GM19099 (cell line): ENCODE measurements around the gene HDLBP.

ENCODE experiments used
- POLR2A ChIP-seq: IDR thresholded peaks from 3 replicates; pipeline ENCODE4 v1.6.1; 2011; ENCODE audit warnings: low read depth; ENCODE audit not compliant: insufficient read length; ENCODE audit errors: extremely low read depth

Gene HDLBP

DNA sequence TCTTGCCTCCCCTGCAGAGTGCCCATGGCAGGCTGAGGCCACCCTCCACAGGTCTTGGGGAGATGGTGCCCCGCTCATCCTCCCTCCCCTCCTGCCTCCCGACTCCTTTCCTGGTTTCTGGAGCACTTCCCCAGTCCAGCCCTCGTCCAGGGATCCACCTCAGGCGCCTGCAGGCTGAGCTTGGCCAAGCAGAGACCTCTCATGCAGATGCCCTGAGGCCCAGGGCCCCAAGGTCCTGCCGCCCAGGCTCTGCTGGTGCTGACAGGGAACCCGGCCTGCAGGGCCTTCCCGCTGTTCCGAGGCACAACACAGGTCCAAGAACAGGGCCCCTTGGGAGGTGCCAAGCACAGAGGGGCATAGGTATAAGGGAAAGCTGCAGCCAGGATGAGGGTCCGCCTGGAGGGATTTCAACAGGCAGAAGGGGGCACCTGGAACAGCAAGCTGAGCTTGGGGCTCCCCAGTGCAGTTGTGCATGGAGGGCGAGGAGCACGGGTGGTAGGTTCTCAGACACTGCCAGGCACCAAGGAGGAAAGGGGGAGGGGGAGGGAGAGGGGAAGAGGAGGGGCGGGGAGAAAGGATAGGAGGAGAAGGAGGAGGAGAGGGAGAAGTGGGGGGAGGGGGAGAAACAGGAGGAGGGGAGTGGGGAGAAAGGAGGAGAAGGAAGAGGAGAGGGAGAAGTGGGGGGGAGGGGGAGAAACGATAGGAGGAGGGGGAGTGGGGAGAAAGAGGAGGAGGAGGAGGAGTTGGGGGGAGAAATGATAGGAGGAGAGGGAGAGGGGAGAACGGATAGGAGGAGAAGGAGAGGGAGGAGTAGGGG lies 128.2 kb downstream of the HDLBP start:
- no peak for TF ChIP-seq POLR2A

DNA sequence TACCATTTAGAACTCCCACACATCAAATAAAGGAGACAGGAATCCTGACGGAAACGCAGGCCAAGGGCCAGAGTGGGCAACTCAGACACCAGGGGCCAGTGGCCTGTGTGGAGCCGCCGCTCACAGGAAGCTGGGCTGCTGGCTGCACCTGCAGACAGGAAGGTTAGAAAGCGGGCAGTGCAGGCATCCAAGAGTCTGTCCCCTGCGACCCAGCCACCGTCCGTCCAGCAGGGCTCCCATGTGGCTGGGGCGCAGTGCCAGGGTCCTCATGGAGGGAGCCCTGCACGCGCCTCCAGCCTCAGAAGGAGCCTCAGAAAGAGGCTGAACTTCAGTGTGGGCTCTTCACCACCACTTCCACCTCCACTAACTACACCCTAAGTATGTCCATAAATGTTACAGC lies 129.5 kb downstream of the HDLBP start:
- TF ChIP-seq POLR2A = no peak

DNA sequence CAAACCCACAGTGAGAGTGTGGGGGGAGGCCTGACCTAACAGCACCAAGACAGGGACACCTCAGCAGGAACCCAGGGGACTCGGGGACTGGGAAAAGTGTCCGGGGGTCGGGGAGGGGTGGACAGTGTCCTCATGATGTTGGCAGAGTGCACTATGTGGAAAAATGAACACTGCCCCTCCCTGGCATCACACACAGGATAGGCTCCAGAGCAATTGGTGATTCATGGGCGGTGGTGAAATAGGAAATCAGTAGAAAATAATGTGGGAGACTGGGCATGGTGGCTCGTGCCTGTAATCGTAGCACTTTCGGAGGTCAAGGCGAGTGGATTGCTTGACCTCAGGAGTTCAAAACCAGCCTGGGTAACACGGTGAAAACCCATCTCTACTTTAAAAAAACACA lies 130.6 kb downstream of the HDLBP start:
- TF ChIP-seq POLR2A = no peak

DNA sequence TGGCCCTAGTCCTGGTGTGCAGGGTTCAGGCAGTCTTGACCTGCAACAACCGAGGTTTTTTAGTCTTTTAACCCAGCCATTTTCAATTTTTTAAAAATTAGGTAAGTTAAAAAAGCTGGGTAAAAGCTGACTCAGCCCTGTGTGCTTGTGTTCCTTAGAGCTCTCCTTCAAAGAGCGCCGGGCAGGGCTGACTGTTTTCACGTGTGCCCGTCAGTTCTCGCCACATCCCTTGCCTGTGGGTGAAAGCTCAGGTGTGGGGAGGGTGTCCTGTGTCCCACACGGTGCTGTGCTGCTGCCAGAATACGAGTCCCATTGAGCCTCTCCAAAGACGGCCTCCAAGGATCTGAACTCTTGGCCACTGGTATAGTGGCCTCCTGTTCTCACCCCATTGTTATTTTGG lies 132.3 kb downstream of the HDLBP start:
- no peak for TF ChIP-seq POLR2A

DNA sequence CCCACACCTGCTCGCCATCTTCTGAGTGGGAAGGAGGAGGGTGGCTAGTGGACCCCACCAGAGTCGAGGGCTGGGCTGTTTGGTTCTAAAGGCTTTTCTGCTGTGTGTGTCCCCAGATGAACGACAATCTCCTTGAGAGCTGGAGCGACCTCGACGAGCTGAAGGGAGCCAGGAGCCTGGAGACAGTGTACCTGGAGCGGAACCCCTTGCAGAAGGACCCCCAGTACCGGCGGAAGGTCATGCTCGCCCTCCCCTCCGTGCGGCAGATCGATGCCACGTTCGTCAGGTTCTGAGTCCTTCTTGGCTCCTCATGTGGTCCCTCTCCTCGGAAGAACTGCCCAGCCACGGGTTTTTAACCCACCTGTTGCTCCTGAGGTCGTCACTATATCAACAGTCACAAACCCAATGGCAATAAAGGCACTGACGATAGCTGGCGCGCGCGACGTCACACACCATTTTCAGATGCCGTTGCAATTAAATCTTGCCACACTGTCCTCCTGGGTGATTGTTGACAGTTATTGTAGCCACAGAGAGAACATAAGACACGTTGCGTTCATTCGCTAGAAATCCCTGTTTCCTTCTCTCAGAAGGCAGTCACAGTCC lies 132.8 kb downstream of the HDLBP start:
- no peak for TF ChIP-seq POLR2A

DNA sequence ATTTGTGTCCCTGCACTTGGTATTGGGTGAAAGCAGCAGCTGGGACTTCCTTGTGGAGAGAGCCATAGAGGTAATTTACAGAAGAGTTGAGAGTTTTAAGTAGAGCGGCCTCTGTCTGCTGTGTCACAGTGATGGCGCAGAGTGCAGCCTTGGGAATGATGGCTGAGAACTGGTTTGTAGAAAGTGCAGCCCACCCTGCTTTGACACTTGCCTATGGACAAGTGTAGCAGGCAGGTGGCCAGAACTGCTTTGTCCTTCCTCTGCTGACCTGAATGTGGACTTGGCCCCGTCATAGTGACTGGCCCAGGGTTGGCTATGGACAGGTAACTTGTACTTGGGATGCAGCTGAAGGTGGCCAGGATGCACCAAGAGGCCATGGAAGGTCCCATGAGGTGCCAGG lies 133.3 kb downstream of the HDLBP start:
- TF ChIP-seq POLR2A = no peak

DNA sequence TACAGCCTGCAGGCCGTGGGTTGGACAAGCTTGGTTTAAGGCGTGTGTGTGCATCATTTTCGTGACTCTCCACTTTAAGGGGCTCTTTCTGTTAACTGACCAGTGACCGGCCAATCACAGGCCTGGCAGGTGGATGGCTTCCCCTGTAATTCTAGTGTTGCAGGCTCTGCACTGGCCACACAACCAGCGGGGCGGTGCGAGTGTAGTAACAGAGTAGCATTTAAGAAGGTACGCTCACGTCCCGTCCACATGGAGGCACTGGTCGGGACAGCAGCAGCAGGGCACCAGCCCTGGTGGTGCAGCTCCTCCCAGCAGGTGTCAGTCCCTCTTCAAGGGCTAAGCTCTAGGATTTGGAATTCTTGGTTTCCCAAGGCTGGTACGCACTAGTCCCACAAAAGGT lies 135.0 kb downstream of the HDLBP start:
- no peak for TF ChIP-seq POLR2A

DNA sequence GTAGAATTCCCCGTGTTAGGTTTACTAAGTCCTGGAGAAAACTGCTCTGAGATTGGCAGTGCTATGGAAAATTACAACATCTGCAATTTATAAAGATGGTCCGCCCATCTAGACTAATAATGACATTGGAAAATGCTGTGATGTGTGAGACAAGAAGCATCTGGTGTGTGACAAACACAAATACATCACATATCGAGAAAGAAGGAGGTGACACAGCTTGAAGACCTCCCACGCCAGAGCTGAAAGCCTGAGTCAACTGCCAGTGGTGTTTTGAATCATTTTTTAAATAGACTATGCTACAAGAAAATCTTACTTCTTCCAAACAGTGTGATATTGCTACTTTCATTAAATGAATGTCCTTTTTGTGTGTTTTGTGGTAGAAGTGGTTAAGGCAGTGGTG lies 135.6 kb downstream of the HDLBP start:
- TF ChIP-seq POLR2A = no peak

DNA sequence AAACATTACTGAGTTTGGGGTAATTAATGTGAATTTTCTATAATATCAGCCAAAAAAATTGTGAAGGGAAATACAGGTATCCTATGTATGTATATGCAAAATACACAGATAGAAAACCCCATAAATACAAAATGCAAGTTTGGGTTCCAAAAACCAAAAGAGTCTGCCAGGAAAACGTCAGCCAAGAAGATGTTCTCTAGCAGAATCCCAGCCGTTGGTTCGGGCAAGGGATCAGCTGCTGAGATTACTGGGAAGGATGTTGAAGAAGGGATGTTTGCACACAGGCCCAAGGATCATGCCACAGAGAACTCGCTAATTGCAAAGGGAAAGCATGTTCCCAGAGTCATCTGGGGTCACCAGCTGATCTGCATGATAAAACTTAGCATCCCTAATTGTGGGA lies 136.5 kb downstream of the HDLBP start:
- no peak for TF ChIP-seq POLR2A

DNA sequence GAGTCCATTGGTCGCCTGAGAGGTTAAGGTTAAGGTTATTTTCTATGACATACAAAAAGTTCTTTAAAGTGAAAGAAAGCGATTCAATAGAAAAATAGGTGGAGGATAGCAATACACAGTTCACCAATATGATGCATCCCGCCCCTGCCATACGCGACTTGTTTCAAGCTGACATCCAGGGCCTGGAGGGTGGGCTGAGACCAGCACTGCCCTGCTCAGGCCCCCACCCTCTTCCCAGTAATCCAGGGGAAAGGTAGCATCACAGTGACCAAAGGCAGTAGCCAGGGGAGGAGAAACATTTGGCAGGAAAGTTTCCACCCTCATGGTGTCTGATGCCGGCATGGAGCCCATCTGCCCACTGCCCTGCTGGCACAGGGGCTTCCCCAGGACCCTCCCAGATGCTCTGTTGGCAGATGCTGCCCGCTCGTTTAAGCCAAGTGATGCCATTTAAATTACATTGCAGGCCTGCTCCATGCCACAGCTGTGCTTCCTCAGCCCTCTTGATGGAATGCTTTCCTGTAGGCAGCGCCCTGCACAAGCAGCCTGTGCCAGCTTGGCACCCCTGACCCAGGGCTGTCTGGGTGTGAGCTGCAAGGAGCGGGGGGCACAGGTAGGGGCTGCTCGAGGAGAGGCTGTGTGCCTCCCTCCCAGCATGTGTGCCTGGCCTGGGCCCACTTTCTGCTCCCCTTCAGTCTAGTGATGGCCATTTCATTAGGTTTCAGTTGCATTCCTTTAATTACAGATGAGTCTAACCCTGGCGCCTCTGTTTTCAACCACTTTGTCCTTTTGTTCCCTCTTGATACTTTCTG lies 137.7 kb downstream of the HDLBP start:
- TF ChIP-seq POLR2A = no peak
